HG02571 (cell line): ENCODE results near the gene ELF1.
"Not testable (repeated sequence)": the region's sequence is repeated elsewhere in the genome, so short reads cannot be mapped to it uniquely, and the experiment has no call there.

Source experiments
- ATAC-seq: cut with Tn5 transposase; IDR thresholded peaks from one replicate; pipeline ENCODE4 v1.9.1; 2021; ENCODE audit warnings: mild to moderate bottlenecking, moderate library complexity; ENCODE audit not compliant: unreplicated experiment

ELF1 gene

DNA sequence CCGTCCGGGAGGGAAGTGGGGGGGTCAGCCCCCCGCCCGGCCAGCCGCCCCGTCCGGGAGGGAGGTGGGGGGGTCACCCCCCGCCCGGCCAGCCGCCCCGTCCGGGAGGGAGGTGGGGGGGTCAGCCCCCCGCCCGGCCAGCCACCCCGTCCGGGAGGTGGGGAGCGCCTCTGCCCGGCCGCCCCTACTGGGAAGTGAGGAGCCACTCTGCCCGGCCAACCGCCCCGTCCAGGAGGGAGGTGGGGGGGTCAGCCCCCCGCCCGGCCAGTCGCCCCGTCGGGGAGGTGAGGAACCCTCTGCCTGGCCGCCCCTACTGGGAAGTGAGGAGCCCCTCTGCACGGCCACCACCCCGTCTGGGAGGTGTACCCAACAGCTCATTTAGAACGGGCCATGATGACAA lies 118.1 kb downstream of the ELF1 start:
- ATAC-seq = not testable (repeated sequence)

DNA sequence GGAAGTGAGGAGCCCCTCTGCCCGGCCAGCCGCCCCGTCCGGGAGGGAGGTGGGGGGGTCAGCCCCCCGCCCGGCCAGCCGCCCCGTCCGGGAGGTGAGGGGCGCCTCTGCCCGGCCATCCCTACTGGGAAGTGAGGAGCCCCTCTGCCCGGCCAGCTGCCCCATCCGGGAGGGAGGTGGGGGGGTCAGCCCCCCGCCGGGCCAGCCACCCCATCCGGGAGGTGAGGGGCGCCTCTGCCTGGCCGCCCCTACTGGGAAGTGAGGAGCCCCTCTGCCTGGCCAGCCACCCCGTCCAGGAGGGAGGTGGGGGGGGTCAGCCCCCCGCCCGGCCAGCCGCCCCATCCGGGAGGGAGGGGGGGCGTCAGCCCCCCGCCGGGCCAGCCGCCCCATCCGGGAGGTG lies 118.5 kb downstream of the ELF1 start:
- not testable (repeated sequence) for ATAC-seq

DNA sequence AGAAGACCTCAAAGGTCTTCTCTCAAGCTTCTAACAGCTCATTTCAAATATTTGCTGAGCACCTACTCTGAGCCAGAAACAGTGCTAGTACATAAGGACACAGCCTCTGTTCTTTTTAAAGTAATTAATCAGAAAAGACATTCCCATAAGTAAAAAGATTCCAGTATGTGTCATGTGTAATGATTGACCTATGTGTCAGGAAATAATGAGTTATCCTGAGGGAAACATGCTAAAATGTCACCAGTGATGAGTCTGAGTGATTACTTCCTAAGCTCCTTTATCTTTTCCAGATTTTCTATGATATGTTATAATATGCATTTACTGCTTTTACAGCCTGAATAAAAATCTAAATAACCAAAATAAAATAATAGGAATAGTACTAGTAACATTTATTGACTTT lies 122.1 kb downstream of the ELF1 start:
- no peak for ATAC-seq

DNA sequence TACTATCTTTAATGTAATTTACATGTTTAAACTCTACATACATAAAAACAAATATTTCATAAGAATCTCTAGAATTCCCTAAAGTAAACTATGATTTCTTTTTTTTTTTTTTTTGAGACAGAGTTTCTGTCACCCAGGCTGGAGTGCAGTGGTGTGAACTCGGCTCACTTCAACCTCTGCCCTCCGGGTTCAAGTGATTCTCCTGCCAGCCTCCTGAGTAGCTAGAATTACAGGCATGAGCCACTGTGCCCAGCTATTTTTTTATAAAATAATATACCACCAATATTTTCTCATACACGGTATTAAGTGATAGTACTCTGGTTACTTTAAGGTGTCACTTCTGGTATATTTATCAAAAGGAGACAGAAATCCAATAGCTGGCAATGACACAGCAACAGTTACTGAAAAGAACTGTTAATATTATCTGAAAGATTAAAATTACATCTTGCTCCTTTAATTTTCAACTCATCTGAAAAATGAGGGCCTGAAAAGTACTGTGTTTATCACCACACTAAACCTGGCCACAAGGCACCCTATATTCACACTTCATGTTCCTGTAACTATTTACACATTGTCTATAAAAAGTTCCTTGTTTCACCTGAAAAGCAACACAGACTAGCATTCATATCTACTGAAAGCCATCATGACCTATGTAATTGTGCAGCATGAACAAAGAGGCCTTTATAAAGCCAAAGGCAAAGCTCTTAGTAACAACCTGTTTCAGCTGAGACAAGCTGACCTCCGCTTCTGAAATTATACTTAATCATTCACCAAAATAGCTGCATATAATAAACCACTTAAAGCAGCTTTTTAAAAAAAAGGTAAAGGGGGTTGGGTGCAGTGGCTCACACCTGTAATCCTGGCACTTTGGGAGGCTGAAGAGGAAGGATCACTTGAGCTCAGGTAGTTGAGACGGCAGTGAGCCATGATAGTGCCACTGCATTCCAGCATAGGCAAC lies 123.6 kb downstream of the ELF1 start:
- ATAC-seq = no peak

DNA sequence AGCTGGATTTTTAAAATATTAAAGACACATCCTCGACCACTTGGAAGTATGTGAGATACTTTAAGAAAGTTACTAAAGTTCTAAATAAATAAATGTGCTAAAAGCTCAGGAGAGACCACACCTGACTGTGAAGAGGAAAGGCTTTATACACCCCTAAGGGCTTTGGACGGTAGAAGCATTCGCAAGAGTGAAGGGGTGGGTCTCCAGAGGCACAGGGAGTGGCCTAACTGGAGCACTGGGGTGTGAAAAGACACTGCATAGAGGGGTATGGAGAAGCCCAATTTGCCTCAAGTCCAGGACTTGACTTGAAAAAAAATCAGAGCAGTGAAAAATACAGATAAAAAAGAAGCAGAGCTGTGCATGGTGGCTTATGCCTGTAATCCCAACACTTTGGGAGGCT lies 125.5 kb downstream of the ELF1 start:
- ATAC-seq = not testable (repeated sequence)

DNA sequence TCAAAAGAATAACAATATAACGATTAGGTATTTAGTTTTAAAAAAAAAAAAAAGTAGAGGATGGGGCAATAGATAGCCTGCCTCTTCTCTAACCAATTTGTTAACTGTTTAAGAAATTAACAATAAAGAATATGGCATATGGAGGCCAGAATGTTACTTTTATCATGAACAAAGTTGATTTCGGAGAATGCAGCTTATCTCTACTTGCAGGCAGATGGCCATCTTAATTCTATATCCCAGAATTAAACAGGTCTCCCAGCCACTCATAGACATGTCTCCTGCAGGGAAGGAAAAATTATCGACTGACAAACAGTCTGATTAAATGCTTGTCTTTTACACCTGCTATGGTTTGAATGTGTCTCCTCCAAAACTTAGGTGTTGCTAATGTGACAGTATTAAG lies 133.1 kb downstream of the ELF1 start:
- no peak for ATAC-seq

DNA sequence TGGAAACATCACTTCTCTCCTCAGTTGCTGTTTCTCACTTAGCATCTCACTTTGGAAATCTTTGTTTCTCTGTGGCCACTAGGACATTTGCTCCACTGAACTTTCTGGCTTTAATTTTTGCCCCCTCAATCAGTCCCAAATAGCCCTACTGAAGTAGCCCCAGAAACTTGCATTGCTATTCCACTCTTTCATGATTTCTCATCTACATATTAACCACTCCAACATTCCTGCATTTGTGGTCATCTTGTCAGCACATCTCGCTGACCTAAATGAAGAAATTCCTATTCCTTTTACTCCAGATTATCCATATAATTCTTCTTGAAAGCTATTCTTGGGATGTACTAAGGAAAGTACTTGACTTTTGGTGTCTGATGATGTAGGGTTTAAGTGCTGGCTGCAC lies 134.9 kb downstream of the ELF1 start:
- ATAC-seq = not testable (repeated sequence)
